HG03196 (cell line): ENCODE results near the gene DDX17.

Experiments used
- ATAC-seq: cut with Tn5 transposase; IDR thresholded peaks from one replicate; pipeline ENCODE4 v1.9.1; 2021; ENCODE audit not compliant: unreplicated experiment

Gene DDX17

GRCh38 chr22:38467438-38467903 lies 38.6 kb downstream of the DDX17 start:
- no peak for ATAC-seq

- no peak for ATAC-seq
These were observed 40.2 kb downstream of the DDX17 start for GRCh38 chr22:38465673-38466490.

DNA sequence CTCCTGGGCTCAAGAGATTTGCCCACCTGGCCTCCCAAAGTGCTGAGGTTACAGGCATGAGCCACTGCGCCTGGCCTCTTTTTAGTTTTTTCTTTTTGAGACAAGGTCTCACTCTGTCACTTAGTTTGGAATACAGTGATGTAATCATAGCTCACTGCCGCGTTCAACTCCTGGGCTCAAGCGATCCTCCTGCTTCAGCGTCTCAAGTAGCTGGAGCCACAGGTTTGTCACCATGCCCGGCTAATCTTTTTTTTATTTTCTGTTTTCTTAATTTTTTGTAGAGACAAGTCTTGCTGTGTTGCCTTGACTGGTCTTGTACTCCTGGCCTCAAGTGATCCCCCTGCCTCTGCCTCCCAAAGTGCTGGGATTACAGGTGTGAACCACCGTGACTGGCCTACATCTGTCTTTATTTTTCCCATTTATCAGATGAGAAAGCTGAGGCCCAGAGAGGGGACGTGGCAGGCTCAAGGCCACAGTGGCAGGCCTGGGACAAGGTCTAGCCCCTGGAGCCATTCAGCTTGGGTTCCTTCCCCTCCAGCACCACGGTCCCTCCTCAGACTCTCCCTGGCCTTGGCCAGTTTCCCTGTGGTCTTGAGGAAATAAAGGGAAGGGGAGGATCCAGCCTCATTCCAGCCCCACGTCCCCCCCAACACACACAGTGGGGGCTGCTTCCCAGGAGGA lies 41.0 kb downstream of the DDX17 start:
- no peak for ATAC-seq

DNA sequence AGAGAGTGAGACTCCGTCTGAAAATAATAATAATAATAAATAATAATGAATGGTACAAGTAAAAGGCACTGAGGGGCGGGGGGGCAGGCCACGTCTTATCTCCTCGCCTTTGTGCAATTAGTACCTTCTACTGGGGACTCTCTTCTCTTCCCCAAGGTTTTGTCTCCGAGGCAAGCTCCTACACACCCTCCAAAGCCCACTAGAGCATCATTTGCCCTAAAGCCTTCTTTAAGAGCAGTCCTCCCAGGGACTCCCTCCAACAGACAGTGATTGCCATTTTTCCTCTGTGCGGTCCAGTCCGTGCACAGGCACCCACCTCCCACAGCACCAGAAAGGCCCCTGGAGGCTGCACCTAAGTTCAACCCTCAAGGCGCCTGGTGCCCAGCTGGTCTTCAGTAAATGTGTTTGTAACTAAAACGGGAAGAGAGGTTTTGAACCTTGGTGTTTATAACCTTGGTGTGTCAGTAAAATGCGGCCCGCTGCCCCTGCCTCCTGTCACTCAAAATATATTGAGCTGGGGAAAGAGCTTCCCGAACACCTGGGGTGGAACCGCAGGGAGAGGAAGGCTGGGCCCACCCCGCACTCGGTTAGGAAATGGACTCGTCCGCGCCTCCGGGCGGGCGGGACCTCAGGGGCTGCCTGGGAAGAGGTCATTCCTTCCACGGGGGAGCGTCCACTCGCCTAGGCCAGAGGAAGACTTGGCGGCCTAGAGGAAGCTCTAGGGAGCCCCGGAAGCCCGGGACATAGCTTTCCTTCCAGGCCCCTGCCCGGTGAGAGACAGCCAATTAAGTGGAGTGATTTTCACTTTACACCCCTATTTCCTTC lies 42.9 kb downstream of the DDX17 start:
- ATAC-seq: no peak

GRCh38 chr22:38461414-38462081 lies 44.6 kb downstream of the DDX17 start:
- no peak for ATAC-seq

DNA sequence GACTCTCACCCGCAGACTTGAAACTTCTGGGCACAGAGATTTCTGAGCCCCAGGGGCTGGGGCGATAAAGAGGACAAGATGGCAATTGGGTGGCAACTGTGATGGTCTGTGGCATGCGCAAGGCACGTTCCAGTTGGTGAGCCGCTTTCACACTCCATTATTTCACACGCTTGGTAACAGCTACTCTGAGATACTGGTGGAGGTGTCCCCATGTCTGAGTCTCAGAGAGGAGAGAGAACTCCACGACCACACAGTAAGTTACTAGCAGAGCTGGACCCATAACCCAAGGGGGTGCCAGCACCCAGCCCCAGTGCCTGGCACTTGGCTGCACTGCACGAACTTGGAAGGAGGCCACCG lies 45.1 kb downstream of the DDX17 start:
- ATAC-seq: no peak

GRCh38 chr22:38460426-38460840 lies 45.7 kb downstream of the DDX17 start:
- ATAC-seq: no peak

- ATAC-seq: no peak
These were observed 49.0 kb downstream of the DDX17 start for GRCh38 chr22:38456841-38457699.

GRCh38 chr22:38456272-38456835 lies 49.8 kb downstream of the DDX17 start:
- no peak for ATAC-seq

- ATAC-seq: no peak
These were observed 50.4 kb downstream of the DDX17 start for GRCh38 chr22:38455530-38456271.

DNA sequence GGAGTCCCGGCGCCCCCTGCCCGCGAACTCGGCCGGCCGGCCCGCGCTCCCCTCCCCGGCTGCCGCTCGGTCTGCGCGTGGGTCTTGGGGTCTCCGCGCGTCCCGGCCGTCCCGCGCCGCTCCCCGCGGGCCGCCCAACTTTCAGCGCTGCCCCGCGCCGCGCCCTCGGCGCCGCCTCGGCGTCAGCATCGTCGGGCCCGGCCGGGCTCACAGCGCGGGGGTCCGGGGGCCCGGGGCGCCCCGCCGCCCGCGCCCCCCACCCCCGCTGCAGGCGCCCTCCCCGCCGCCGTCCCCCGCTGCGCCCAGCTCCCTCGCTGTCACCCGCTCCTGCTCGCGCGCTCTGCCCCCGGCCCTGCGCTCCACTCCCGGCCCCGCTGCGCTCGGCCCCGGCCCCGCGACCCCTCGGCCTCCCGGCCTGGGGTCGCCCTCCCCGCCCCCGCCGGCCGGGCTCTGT lies 51.0 kb downstream of the DDX17 start, which contains the start of gene KCNJ4:
KCNJ4 (minus strand) TSS at position 124 of the 454 bp plus-strand sequence. CDS start 27,067 bp downstream, outside the sequence.
- no peak for ATAC-seq

DNA sequence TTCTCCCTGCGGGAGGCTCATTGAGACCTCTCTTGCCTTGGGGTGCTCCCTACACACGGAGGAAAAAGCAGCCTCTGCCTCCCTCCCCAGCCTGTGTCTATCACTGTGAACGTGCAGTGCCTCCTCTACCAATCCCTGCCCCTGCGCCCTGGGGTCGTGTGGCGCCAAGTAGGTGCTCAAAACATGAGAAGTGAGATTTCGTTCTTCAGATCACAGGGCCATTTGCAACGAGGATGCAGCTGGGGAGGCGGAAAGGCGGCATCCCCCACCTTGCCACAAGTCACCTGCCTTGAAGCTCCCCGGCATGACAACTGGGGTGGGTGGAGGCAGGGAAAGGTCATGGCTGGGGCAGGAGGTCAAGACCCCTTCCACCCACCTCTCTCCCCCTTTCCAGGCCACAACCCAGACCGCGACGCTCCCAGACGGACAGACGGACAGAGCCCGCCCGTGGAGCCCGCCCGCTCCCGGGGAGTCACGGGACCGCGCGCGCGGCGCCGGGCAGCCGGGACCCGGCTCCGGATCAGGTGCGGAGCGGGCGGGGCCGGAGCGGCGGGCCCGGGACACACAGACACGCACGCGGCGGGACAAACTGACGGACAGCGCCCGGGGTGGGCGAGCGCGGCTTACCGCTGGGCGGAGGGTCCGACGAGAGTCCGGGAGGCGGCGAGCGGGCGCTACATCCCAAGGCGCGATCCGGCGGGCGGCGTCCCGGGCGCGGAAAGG lies 51.6 kb downstream of the DDX17 start:
- ATAC-seq: no peak

GRCh38 chr22:38453996-38454352 lies 52.1 kb downstream of the DDX17 start:
- ATAC-seq: no peak

GRCh38 chr22:38453066-38453672 lies 52.9 kb downstream of the DDX17 start:
- ATAC-seq: no peak

- ATAC-seq: no peak
These were observed 53.6 kb downstream of the DDX17 start for GRCh38 chr22:38452373-38453065.

GRCh38 chr22:38451864-38452263 lies 54.2 kb downstream of the DDX17 start:
- ATAC-seq: no peak

- ATAC-seq: no peak
These were observed 54.7 kb downstream of the DDX17 start for GRCh38 chr22:38451404-38451803.
